PC-9 (cell line): ENCODE measurements around the gene AKT1. TPM values are rescaled to one million over a fixed set of nuclear protein-coding genes. Genes with fewer than 3 reads are reported as not detected.

Experiments used
- BruUV-seq: library from RNA; stranded (reverse); fragments of 400-500 nt; replicated peaks from 2 replicates; lab custom pipeline; 2021; lab: Mats Ljungman, UMichigan
- CTCF ChIA-PET: fragments of 300-600 bp; sonication (Branson Sonifier 250); formaldehyde crosslinking; loops from one replicate; lab custom pipeline; 2022; ENCODE audit warnings: antibody characterized with exemption; lab: Charles Lee
- POLR2A ChIA-PET: fragments of 300-600 bp; sonication (Branson Sonifier 250); formaldehyde crosslinking; loops from one replicate; lab custom pipeline; 2022; ENCODE audit warnings: antibody characterized with exemption; ENCODE audit not compliant: unreplicated experiment; lab: Charles Lee
- DNase-seq, 2 experiments: peaks; one replicate each; pipeline versions ENCODE4 v3.0.0 to v3.0.0-alpha.2; 2015 to 2022; ENCODE audit warnings: mixed read lengths in 1 of 2
- H2AFZ ChIP-seq: fragments of 200-600 bp; sonication (generic); 2 replicates; pipeline ENCODE4 v1.8.1; 2017; ENCODE audit warnings: antibody characterized with exemption
- H3F3A ChIP-seq: fragments of 200-600 bp; sonication (generic); 2 replicates; pipeline ENCODE4 v1.8.1; 2017; ENCODE audit warnings: antibody characterized with exemption, mild to moderate bottlenecking, low read depth; ENCODE audit not compliant: insufficient read depth
- H3K27ac ChIP-seq: fragments of 200-600 bp; sonication (generic); 2 replicates; pipeline ENCODE4 v1.6.1; 2016; ENCODE audit warnings: mixed run types
- H3K27me3 ChIP-seq: fragments of 200-600 bp; sonication (generic); 2 replicates; pipeline ENCODE4 v1.6.1; 2016; ENCODE audit warnings: low read depth, mixed run types; ENCODE audit not compliant: insufficient read depth
- H3K36me3 ChIP-seq: fragments of 200-600 bp; sonication (generic); 2 replicates; pipeline ENCODE4 v1.6.1; 2016; ENCODE audit warnings: low read depth, mixed run types
- H3K4me1 ChIP-seq: fragments of 200-600 bp; sonication (generic); replicated peaks from 2 replicates; pipeline ENCODE4 v1.6.1; 2016; ENCODE audit warnings: mixed run types; ENCODE audit not compliant: insufficient read depth
- H3K4me2 ChIP-seq: fragments of 200-600 bp; sonication (generic); 2 replicates; pipeline ENCODE4 v1.6.1; 2017; ENCODE audit warnings: mixed run types
- H3K4me3 ChIP-seq: fragments of 200-600 bp; sonication (generic); 2 replicates; pipeline ENCODE4 v1.6.1; 2016; ENCODE audit warnings: mixed run types
- H3K79me2 ChIP-seq: fragments of 200-600 bp; sonication (generic); 2 replicates; pipeline ENCODE4 v1.6.1; 2017; ENCODE audit warnings: low read depth, mixed run types
- H3K9me2 ChIP-seq: fragments of 200-600 bp; sonication (generic); 2 replicates; pipeline ENCODE4 v1.8.1; 2017; ENCODE audit warnings: mild to moderate bottlenecking; ENCODE audit not compliant: insufficient read depth
- H3K9me3 ChIP-seq: fragments of 200-600 bp; sonication (generic); 2 replicates; pipeline ENCODE4 v1.8.1; 2016; ENCODE audit warnings: low read depth; ENCODE audit not compliant: insufficient read depth
- H4K20me1 ChIP-seq: fragments of 200-600 bp; sonication (generic); 2 replicates; pipeline ENCODE4 v1.8.1; 2017; ENCODE audit not compliant: insufficient read depth
- CTCF ChIP-seq: fragments of 200-600 bp; sonication (generic); conservative IDR thresholded peaks from 2 replicates; pipeline ENCODE4 v1.6.1; 2017; ENCODE audit warnings: mixed run types, antibody characterized with exemption, mild to moderate bottlenecking, moderate library complexity
- EZH2 ChIP-seq: fragments of 200-600 bp; sonication (generic); IDR thresholded peaks from 2 replicates; pipeline ENCODE4 v1.8.0; 2017; ENCODE audit warnings: antibody characterized with exemption, low read depth
- intact Hi-C: fragments of 100-400 bp; cut with micrococcal nuclease; formaldehyde crosslinking; loops from one replicate; pipeline ENCODE4 v1.10.0; 2022; ENCODE audit not compliant: unreplicated experiment
- total RNA-seq: library from RNA; stranded (reverse); gene quantifications from 2 replicates; pipeline ENCODE4 v1.2.3, GENCODE V29; 2021

Gene AKT1
- total RNA-seq, 1 experiment from 2014 or later, result 107 TPM

GRCh38 chr14:104795781-104796686, 486 bp upstream of the AKT1 start:
- no peaks in the 10 kb centered on the region for H3K9me2 ChIP-seq
- H3F3A ChIP-seq, result peaks cover 29% of the 10 kb centered on the region
- TF ChIP-seq CTCF (no peak), EZH2 (no peak)
- no TSS peak for BruUV-seq
- H2AFZ ChIP-seq, result no peak overlapping the region
- peaks cover 33% of the 10 kb centered on the region for H3K79me2 ChIP-seq
- peaks cover 29% of the 10 kb centered on the region for H4K20me1 ChIP-seq
- H3K9me3 ChIP-seq, result no peaks in the 10 kb centered on the region
- peak overlapping the region; percentile 56; the same call in 1 of the 2 replicates for H3K4me3 ChIP-seq
- peak overlapping the region; percentile 74 for H3K4me2 ChIP-seq
- CTCF ChIA-PET, result no interaction called here
- H3K27ac ChIP-seq, result no peak overlapping the region
- H3K4me1 ChIP-seq, result peaks cover 25% of the 10 kb centered on the region
- intact Hi-C loops, result loop anchor here (2.0 kb wide), 1 partner anchor 69 kb away; the partner anchor contains the start of gene CEP170B
- H3K36me3 ChIP-seq, result no peaks in the 10 kb centered on the region
- DNase-seq, result peak in 1 of 2 experiments; percentile 38
- H3K27me3 ChIP-seq, result no peaks in the 10 kb centered on the region
- POLR2A ChIA-PET, result interaction anchor here (0.6 kb wide), 1 partner anchor 21 kb away, joined by 15 read pairs; no protein-coding TSS in a partner anchor

GRCh38 chr14:104794631-104794992, 936 bp downstream of the AKT1 start:
- intact Hi-C loops, result loop anchor here (2.0 kb wide), 1 partner anchor 70 kb away; the partner anchor contains the start of gene CEP170B
- Histone ChIP-seq H3K27ac (no peak overlapping the region), H4K20me1 (peaks cover 36% of the 10 kb centered on the region), H3K4me3 (peak overlapping the region; percentile 74), H3K79me2 (peaks cover 41% of the 10 kb centered on the region), H3F3A (peaks cover 24% of the 10 kb centered on the region), H3K9me2 (no peaks in the 10 kb centered on the region), H3K27me3 (no peaks in the 10 kb centered on the region), H3K36me3 (no peaks in the 10 kb centered on the region), H3K4me1 (peaks cover 19% of the 10 kb centered on the region), H3K4me2 (peak overlapping the region; percentile 92), H3K9me3 (no peaks in the 10 kb centered on the region), H2AFZ (0 out of 2 replicates have a peak overlapping the region, but pooled peaks have one; percentile 56)
- POLR2A ChIA-PET, result no interaction called here
- BruUV-seq, result no TSS peak
- TF ChIP-seq CTCF (no peak), EZH2 (no peak)
- no peak for DNase-seq
- CTCF ChIA-PET, result no interaction called here

- H3K9me2 ChIP-seq, result no peaks in the 10 kb centered on the region
- no peaks in the 10 kb centered on the region for H3K36me3 ChIP-seq
- H3K27ac ChIP-seq, result no peak overlapping the region
- H3K4me1 ChIP-seq, result peaks cover 18% of the 10 kb centered on the region
- H3K27me3 ChIP-seq, result no peaks in the 10 kb centered on the region
- no peak overlapping the region for H2AFZ ChIP-seq
- H4K20me1 ChIP-seq, result peaks cover 40% of the 10 kb centered on the region
- H3K4me3 ChIP-seq, result peak overlapping the region; percentile 74
- ChIA-PET CTCF (no interaction called here), POLR2A (no interaction called here)
- DNase-seq, result peak in 1 of 2 experiments; percentile 50
- H3F3A ChIP-seq, result peaks cover 20% of the 10 kb centered on the region; the same call in 1 of the 2 replicates
- intact Hi-C loops, result loop anchor here (2.0 kb wide), 1 partner anchor 71 kb away; the partner anchor contains the start of gene CEP170B
- BruUV-seq, result TSS peak; percentile 72
- H3K4me2 ChIP-seq, result peak overlapping the region; percentile 92
- no peak for TF ChIP-seq EZH2
- no peak for TF ChIP-seq CTCF
- no peaks in the 10 kb centered on the region for H3K9me3 ChIP-seq
- H3K79me2 ChIP-seq, result peaks cover 43% of the 10 kb centered on the region
These were observed 1.4 kb downstream of the AKT1 start for GRCh38 chr14:104794099-104794498.
